Measurements from ENCODE around the gene RANBP10. TPM values are rescaled to one million over a fixed set of nuclear protein-coding genes. Genes with fewer than 3 reads are reported as not detected.

The RANBP10 gene
- total and polyA plus RNA-seq, 9 of the 15 experiments (the other 6 are each of a cell fraction or from before 2014, with no cell fraction given) = 0.61 to 19.3 (median 5.9) TPM

GRCh38 chr16:67846320-67847063 lies 40.1 kb upstream of the RANBP10 start, which contains the start of gene NUTF2 (continued):
- no peak for TF ChIP-seq ZNF398 (CRISPR knock-in tag; IDR thresholded peaks at IDR 0.05)
- TF ChIP-seq KLF16 (IDR thresholded peaks at IDR 0.05) = no peak
- TF ChIP-seq STAT5B (CRISPR knock-in tag; IDR thresholded peaks at IDR 0.05) = no peak
- TF ChIP-seq ZNF133 (CRISPR knock-in tag; IDR thresholded peaks at IDR 0.05) = no peak
- TF ChIP-seq HNRNPL (IDR thresholded peaks at IDR 0.05; ENCODE audit: low read depth, low read length) = peak; percentile 52; the same call in 1 of the 2 replicates
- peak; percentile 48; the same call in 1 of the 2 replicates for TF ChIP-seq KLF1 (tag; IDR thresholded peaks at IDR 0.05)
- TF ChIP-seq KDM2B (CRISPR knock-in tag; IDR thresholded peaks at IDR 0.05) = no peak
- TF ChIP-seq MTA1 (IDR thresholded peaks at IDR 0.05; ENCODE audit: borderline replicate concordance) = no peak
- peak; percentile 85 for TF ChIP-seq E2F1 (CRISPR knock-in tag; IDR thresholded peaks at IDR 0.05)
- 0 out of 2 replicates have a peak, but pooled peaks have one; percentile 36 for TF ChIP-seq ZNF134 (CRISPR knock-in tag; conservative IDR thresholded peaks at IDR 0.05)
- TF ChIP-seq ZNF408 (CRISPR knock-in tag; IDR thresholded peaks at IDR 0.05; ENCODE audit: low read depth) = no peak
- no peak for TF ChIP-seq TAF7 (tag; IDR thresholded peaks at IDR 0.05)
- no peak for TF ChIP-seq ZNF274 (IDR thresholded peaks at IDR 0.05; ENCODE audit: borderline replicate concordance, low read depth, low read length)
- TF ChIP-seq ZNF253 (CRISPR knock-in tag; conservative IDR thresholded peaks at IDR 0.05) = no peak
- TF ChIP-seq ZBTB7A (IDR thresholded peaks at IDR 0.05; ENCODE audit: borderline replicate concordance, control insufficient read depth, low read depth, low read length) = peak; percentile 19
- TF ChIP-seq ATF1 (CRISPR knock-in tag; IDR thresholded peaks at IDR 0.05) = no peak
- TF ChIP-seq ATF1 (tag; IDR thresholded peaks at IDR 0.05) = peak; percentile 85
- TF ChIP-seq MBD2 (IDR thresholded peaks at IDR 0.05; ENCODE audit: borderline replicate concordance, low read depth) = peak; percentile 85
- TF ChIP-seq DPF2 (IDR thresholded peaks at IDR 0.05) = no peak
- TF ChIP-seq, protein P1, sequence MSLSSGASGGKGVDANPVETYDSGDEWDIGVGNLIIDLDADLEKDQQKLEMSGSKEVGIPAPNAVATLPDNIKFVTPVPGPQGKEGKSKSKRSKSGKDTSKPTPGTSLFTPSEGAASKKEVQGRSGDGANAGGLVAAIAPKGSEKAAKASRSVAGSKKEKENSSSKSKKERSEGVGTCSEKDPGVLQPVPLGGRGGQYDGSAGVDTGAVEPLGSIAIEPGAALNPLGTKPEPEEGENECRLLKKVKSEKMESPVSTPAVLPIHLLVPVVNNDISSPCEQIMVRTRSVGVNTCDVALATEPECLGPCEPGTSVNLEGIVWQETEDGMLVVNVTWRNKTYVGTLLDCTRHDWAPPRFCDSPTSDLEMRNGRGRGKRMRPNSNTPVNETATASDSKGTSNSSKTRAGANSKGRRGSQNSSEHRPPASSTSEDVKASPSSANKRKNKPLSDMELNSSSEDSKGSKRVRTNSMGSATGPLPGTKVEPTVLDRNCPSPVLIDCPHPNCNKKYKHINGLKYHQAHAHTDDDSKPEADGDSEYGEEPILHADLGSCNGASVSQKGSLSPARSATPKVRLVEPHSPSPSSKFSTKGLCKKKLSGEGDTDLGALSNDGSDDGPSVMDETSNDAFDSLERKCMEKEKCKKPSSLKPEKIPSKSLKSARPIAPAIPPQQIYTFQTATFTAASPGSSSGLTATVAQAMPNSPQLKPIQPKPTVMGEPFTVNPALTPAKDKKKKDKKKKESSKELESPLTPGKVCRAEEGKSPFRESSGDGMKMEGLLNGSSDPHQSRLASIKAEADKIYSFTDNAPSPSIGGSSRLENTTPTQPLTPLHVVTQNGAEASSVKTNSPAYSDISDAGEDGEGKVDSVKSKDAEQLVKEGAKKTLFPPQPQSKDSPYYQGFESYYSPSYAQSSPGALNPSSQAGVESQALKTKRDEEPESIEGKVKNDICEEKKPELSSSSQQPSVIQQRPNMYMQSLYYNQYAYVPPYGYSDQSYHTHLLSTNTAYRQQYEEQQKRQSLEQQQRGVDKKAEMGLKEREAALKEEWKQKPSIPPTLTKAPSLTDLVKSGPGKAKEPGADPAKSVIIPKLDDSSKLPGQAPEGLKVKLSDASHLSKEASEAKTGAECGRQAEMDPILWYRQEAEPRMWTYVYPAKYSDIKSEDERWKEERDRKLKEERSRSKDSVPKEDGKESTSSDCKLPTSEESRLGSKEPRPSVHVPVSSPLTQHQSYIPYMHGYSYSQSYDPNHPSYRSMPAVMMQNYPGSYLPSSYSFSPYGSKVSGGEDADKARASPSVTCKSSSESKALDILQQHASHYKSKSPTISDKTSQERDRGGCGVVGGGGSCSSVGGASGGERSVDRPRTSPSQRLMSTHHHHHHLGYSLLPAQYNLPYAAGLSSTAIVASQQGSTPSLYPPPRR (CRISPR knock-in tag; IDR thresholded peaks at IDR 0.05; ENCODE audit: borderline replicate concordance) = no peak; the same call in 1 of the 2 replicates
- TF ChIP-seq XRCC3 (IDR thresholded peaks at IDR 0.05) = no peak
- TF ChIP-seq ZNF140 (CRISPR knock-in tag; IDR thresholded peaks at IDR 0.05) = no peak
